Measurements from ENCODE around the gene RPS6KA5. TPM values are rescaled to one million over a fixed set of nuclear protein-coding genes. Genes with fewer than 3 reads are reported as not detected.
"Not testable (repeated sequence)": the region's sequence is repeated elsewhere in the genome, so short reads cannot be mapped to it uniquely, and the experiment has no call there.

Gene RPS6KA5
- total RNA-seq, 5 donors from 2014 or later (not counting 1 experiment from before 2014, with no cell fraction given), result 28.8 to 39.8 (median 35.3) TPM

- peaks cover 0 to 3% of the 10 kb centered on the region in 2 donors for H3K27me3 Mint-ChIP-seq
- POLR2A ChIA-PET, result no interaction called here
- H3K27ac ChIP-seq (ENCODE audit: low read length), result no peak overlapping the region
- DNase-seq (no peak), ATAC-seq (replicated peaks in 1 of 4) (no peak)
- no peaks in the 10 kb centered on the region for H3K9me3 ChIP-seq
- no peak overlapping the region for H3K4me3 ChIP-seq (ENCODE audit: control insufficient read depth in 1 of 2, extremely low read depth in 1 of 2, low read length in 1 of 2)
- WGBS (ENCODE audit: insufficient coverage), result 100% methylated on average over 1 of the region's 3 CpGs
- no peak overlapping the region for H3K4me3 Mint-ChIP-seq
- H3K4me1 ChIP-seq (ENCODE audit: control insufficient read depth in 1 of 2, extremely low read depth in 1 of 2, insufficient read depth in 2 of 2, low read length in 2 of 2), result peaks cover 5 to 11% of the 10 kb centered on the region in 2 experiments
- no peak overlapping the region for H3K27ac Mint-ChIP-seq
- CTCF ChIA-PET, result no interaction called here
- peaks cover 15 to 21% (median 17%) of the 10 kb centered on the region in 3 donors for H3K4me1 Mint-ChIP-seq
- H3K36me3 ChIP-seq (ENCODE audit: control insufficient read depth in 2 of 2, extremely low read depth in 1 of 2, insufficient read depth in 1 of 2, low read length in 1 of 2), result no peaks in the 10 kb centered on the region
- H3K27me3 ChIP-seq (replicated peaks in 1 of 2; ENCODE audit: control insufficient read depth in 2 of 2, extremely low read depth in 1 of 2, insufficient read depth in 2 of 2, low read length in 1 of 2), result peaks cover 0 to 8% of the 10 kb centered on the region in 2 experiments
- no peaks in the 10 kb centered on the region for H3K9me3 Mint-ChIP-seq
- H3K36me3 Mint-ChIP-seq, result no peaks in the 10 kb centered on the region
Measured at GRCh38 chr14:90839889-90840266, 220.6 kb downstream of the RPS6KA5 start.

DNA sequence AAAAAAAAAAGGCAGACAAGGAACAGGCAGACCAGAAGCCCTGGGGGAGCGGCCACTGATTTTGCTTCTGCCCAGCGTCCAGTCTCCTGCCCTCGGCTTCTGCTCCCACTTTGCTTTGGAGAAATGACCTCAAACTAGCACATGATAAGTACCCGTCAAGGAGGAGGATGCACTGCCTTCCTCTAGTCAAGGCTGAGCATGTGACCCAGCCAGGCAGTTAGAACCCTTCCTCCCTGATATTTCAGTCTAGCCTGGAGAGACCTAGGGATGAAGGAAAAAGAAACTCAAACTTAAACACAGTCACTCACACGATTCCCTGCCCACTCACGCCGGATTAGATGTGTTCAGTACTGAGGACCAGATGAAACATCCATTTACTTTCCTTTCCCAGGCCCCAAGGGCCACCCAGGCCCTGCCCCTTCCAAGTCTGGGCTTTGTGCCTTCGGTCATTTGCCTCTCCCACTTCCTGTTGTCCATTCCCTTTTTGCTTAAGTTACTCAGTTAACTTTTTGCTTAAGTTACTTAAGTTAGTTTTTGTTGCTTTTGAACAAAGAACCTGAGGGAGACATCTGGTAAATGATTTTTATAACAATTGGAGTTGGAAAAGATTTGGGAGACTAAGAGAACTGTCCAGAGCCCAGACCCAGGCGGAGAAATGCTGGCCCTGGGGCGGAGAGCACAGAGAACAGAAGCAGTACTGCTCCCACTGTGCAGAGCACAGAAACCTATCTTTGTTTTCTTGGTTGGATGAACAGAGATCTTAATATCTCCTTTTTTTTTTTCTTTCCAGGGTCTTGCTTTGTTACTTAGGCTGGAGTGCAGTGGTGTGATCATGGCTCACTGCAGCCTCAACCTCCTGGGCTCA, 221.2 kb downstream of the RPS6KA5 start:
- POLR2A ChIA-PET, result no interaction called here
- Histone ChIP-seq H3K4me1 (ENCODE audit: control insufficient read depth in 1 of 2, extremely low read depth in 1 of 2, insufficient read depth in 2 of 2, low read length in 2 of 2) (peaks cover 5 to 11% of the 10 kb centered on the region in 2 experiments), H3K27ac (ENCODE audit: low read length) (no peak overlapping the region), H3K36me3 (ENCODE audit: control insufficient read depth in 2 of 2, extremely low read depth in 1 of 2, insufficient read depth in 1 of 2, low read length in 1 of 2) (no peaks in the 10 kb centered on the region), H3K27me3 (replicated peaks in 1 of 2; ENCODE audit: control insufficient read depth in 2 of 2, extremely low read depth in 1 of 2, insufficient read depth in 2 of 2, low read length in 1 of 2) (peaks cover 0 to 8% of the 10 kb centered on the region in 2 experiments), H3K9me3 (no peaks in the 10 kb centered on the region), H3K4me3 (ENCODE audit: control insufficient read depth in 1 of 2, extremely low read depth in 1 of 2, low read length in 1 of 2) (no peak overlapping the region)
- H3K27me3 Mint-ChIP-seq, result peaks cover 0 to 3% of the 10 kb centered on the region in 2 donors
- H3K27ac Mint-ChIP-seq, result no peak overlapping the region
- ATAC-seq (replicated peaks in 1 of 4) (no peak), DNase-seq (peak in 1 of 35 experiments; percentile 7)
- H3K4me3 Mint-ChIP-seq, result no peak overlapping the region
- 86% methylated on average over 6 of the region's 10 CpGs for WGBS (ENCODE audit: insufficient coverage)
- CTCF ChIA-PET, result no interaction called here
- no peaks in the 10 kb centered on the region for H3K9me3 Mint-ChIP-seq
- no peaks in the 10 kb centered on the region for H3K36me3 Mint-ChIP-seq
- H3K4me1 Mint-ChIP-seq, result peaks cover 15 to 21% (median 17%) of the 10 kb centered on the region in 3 donors

- H3K4me3 ChIP-seq (ENCODE audit: control insufficient read depth in 1 of 2, extremely low read depth in 1 of 2, low read length in 1 of 2); POLR2A ChIA-PET; H3K4me3 Mint-ChIP-seq; ATAC-seq (replicated peaks in 1 of 4); H3K9me3 Mint-ChIP-seq; H3K27ac ChIP-seq (ENCODE audit: low read length); H3K36me3 Mint-ChIP-seq; H3K9me3 ChIP-seq; H3K27me3 ChIP-seq (replicated peaks in 1 of 2; ENCODE audit: control insufficient read depth in 2 of 2, extremely low read depth in 1 of 2, insufficient read depth in 2 of 2, low read length in 1 of 2); H3K27me3 Mint-ChIP-seq; H3K27ac Mint-ChIP-seq; CTCF ChIA-PET; H3K36me3 ChIP-seq (ENCODE audit: control insufficient read depth in 2 of 2, extremely low read depth in 1 of 2, insufficient read depth in 1 of 2, low read length in 1 of 2): not testable (repeated sequence)
- H3K4me1 Mint-ChIP-seq, result peaks cover 15 to 21% (median 17%) of the 10 kb centered on the region in 3 donors
- DNase-seq, result peak in 1 of 35 experiments; percentile 10
- H3K4me1 ChIP-seq (ENCODE audit: control insufficient read depth in 1 of 2, extremely low read depth in 1 of 2, insufficient read depth in 2 of 2, low read length in 2 of 2), result peaks cover 5 to 11% of the 10 kb centered on the region in 2 experiments
- 86% methylated on average over 5 of the region's 8 CpGs for WGBS (ENCODE audit: insufficient coverage)
Measured at GRCh38 chr14:90838531-90838930, 221.9 kb downstream of the RPS6KA5 start.

DNA sequence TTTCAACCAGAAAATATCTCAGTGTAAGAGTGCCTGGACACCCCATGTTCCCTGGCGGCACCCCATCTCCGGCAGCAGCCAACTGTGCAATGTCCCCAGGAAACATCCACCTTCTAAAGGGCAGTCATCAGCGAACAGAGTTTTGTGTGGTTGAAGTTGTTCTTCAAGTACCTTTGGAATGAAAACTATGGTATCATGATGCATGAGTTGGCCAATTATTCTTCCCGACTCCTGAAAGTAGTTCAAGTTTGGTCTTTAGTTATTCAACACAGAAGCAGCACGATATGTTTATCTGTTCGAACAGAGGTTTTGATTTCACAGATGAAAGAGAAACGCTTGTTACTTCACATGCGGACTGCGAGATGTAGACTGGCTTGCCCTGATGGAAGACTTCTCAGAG, 223.1 kb downstream of the RPS6KA5 start:
- H3K9me3 Mint-ChIP-seq, result no peaks in the 10 kb centered on the region
- H3K36me3 ChIP-seq (ENCODE audit: control insufficient read depth in 2 of 2, extremely low read depth in 1 of 2, insufficient read depth in 1 of 2, low read length in 1 of 2), result no peaks in the 10 kb centered on the region
- H3K27ac ChIP-seq (ENCODE audit: low read length), result no peak overlapping the region
- no peak overlapping the region for H3K4me3 Mint-ChIP-seq
- H3K4me1 Mint-ChIP-seq, result peaks cover 11 to 16% (median 12%) of the 10 kb centered on the region in 3 donors
- CTCF ChIA-PET, result no interaction called here
- no peak overlapping the region for H3K27ac Mint-ChIP-seq
- peaks cover 0 to 3% of the 10 kb centered on the region in 2 donors for H3K27me3 Mint-ChIP-seq
- DNase-seq, result no peak
- WGBS (ENCODE audit: insufficient coverage), result 96% methylated on average over 7 of the region's 9 CpGs
- H3K9me3 ChIP-seq, result no peaks in the 10 kb centered on the region
- H3K27me3 ChIP-seq (replicated peaks in 1 of 2; ENCODE audit: control insufficient read depth in 2 of 2, extremely low read depth in 1 of 2, insufficient read depth in 2 of 2, low read length in 1 of 2), result peaks cover 0 to 8% of the 10 kb centered on the region in 2 experiments
- no peaks in the 10 kb centered on the region for H3K36me3 Mint-ChIP-seq
- H3K4me3 ChIP-seq (ENCODE audit: control insufficient read depth in 1 of 2, extremely low read depth in 1 of 2, low read length in 1 of 2), result no peak overlapping the region
- POLR2A ChIA-PET, result no interaction called here
- peaks cover 5 to 11% of the 10 kb centered on the region in 2 experiments for H3K4me1 ChIP-seq (ENCODE audit: control insufficient read depth in 1 of 2, extremely low read depth in 1 of 2, insufficient read depth in 2 of 2, low read length in 2 of 2)
- ATAC-seq (replicated peaks in 1 of 4), result no peak

DNA sequence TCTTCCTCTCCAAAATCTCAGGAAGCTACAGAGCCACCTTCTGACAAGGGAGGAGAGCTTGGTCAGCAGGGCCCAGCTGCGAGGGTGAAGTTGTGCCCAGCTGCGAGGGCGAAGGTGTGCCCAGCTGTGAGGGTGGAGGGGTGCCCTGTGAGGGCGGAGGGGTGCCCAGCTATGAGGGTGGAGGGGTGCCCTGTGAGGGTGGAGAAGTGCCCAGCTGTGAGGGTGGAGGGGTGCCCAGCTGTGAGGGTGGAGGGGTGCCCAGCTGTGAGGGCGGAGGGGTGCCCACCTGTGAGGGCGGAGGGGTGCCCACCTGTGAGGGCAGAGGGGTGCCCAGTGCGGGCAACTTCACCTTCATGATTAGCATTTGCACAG, 223.8 kb downstream of the RPS6KA5 start:
- Mint-ChIP-seq H3K4me3 (peak overlapping the region in 1 of 3 donors; percentile 59), H3K27me3 (peaks cover 0 to 3% of the 10 kb centered on the region in 2 donors), H3K36me3 (no peaks in the 10 kb centered on the region), H3K9me3 (no peaks in the 10 kb centered on the region), H3K4me1 (peaks cover 11 to 16% (median 12%) of the 10 kb centered on the region in 3 donors), H3K27ac (no peak overlapping the region)
- 31% methylated on average over 4 of the region's 7 CpGs for WGBS (ENCODE audit: insufficient coverage)
- no peak overlapping the region for H3K27ac ChIP-seq (ENCODE audit: low read length)
- H3K9me3 ChIP-seq, result no peaks in the 10 kb centered on the region
- peaks cover 0 to 8% of the 10 kb centered on the region in 2 experiments for H3K27me3 ChIP-seq (replicated peaks in 1 of 2; ENCODE audit: control insufficient read depth in 2 of 2, extremely low read depth in 1 of 2, insufficient read depth in 2 of 2, low read length in 1 of 2)
- POLR2A ChIA-PET, result interaction anchor here in 1 of 2 donors (0.7 kb wide), 1 partner anchor 972 kb away, joined by 3 read pairs; no protein-coding TSS in a partner anchor
- peaks cover 5 to 11% of the 10 kb centered on the region in 2 experiments for H3K4me1 ChIP-seq (ENCODE audit: control insufficient read depth in 1 of 2, extremely low read depth in 1 of 2, insufficient read depth in 2 of 2, low read length in 2 of 2)
- no peaks in the 10 kb centered on the region for H3K36me3 ChIP-seq (ENCODE audit: control insufficient read depth in 2 of 2, extremely low read depth in 1 of 2, insufficient read depth in 1 of 2, low read length in 1 of 2)
- DNase-seq, result peak in 1 of 35 experiments; percentile 23
- H3K4me3 ChIP-seq (ENCODE audit: control insufficient read depth in 1 of 2, extremely low read depth in 1 of 2, low read length in 1 of 2), result peak overlapping the region in 1 of 2 donors; percentile 10
- ATAC-seq (replicated peaks in 1 of 4), result no peak
- CTCF ChIA-PET, result no interaction called here

DNA sequence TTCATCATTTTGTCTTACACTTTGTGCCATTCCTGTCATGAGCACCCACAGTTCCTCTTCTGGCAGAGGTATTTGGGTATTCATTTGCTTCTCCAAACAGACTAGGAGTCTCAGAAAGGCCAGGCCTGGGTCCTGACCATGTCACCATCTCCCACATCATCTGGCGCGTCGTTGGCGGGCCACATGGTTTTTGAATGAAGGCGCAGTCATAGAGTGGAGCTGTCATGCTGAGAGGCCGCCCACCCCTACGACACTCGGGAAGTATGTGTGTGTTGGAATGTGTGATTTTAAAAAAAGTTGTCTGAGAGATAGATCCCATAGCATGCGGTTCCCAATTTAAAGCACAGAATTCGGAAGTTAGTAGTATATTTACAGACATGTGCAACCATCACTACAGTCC, 228.6 kb downstream of the RPS6KA5 start:
- no peak overlapping the region for H3K27ac Mint-ChIP-seq
- Histone ChIP-seq H3K4me3 (ENCODE audit: control insufficient read depth in 1 of 2, extremely low read depth in 1 of 2, low read length in 1 of 2) (no peak overlapping the region), H3K9me3 (no peaks in the 10 kb centered on the region), H3K27ac (ENCODE audit: low read length) (no peak overlapping the region), H3K36me3 (ENCODE audit: control insufficient read depth in 2 of 2, extremely low read depth in 1 of 2, insufficient read depth in 1 of 2, low read length in 1 of 2) (no peaks in the 10 kb centered on the region), H3K27me3 (replicated peaks in 1 of 2; ENCODE audit: control insufficient read depth in 2 of 2, extremely low read depth in 1 of 2, insufficient read depth in 2 of 2, low read length in 1 of 2) (peaks cover 0 to 10% of the 10 kb centered on the region in 2 experiments), H3K4me1 (ENCODE audit: control insufficient read depth in 1 of 2, extremely low read depth in 1 of 2, insufficient read depth in 2 of 2, low read length in 2 of 2) (peaks cover 11 to 26% of the 10 kb centered on the region in 2 experiments)
- ChIA-PET CTCF (no interaction called here), POLR2A (no interaction called here)
- H3K4me1 Mint-ChIP-seq, result peaks cover 26 to 35% (median 31%) of the 10 kb centered on the region in 3 donors
- DNase-seq (no peak), ATAC-seq (replicated peaks in 1 of 4) (no peak)
- no peaks in the 10 kb centered on the region for H3K9me3 Mint-ChIP-seq
- no CpG with 5 or more reads among the region's 10 CpGs for WGBS (ENCODE audit: insufficient coverage)
- H3K27me3 Mint-ChIP-seq, result no peaks in the 10 kb centered on the region
- no peaks in the 10 kb centered on the region for H3K36me3 Mint-ChIP-seq
- H3K4me3 Mint-ChIP-seq, result no peak overlapping the region
